Transverse colon (tissue), 4 donors: ENCODE measurements around the gene PPP1R1A.

ENCODE experiments used
- CTCF ChIP-seq, 5 experiments: fragments of 200-600 bp in 3 of 5; fragments of 450-650 bp in 2 of 5; sonication (generic) in 3 of 5; IDR thresholded peaks; 1 replicate in 2 of 5; 2 replicates in 3 of 5; pipeline ENCODE4 v1.5.1; 2016 to 2017; ENCODE audit warnings: antibody characterized with exemption in 5 of 5, inconsistent platforms in 3 of 5, mild to moderate bottlenecking in 2 of 5, moderate library complexity in 1 of 5
- EP300 ChIP-seq: sonication (generic); formaldehyde crosslinking; IDR thresholded peaks from one replicate; pipeline ENCODE4 v1.6.1; 2017; ENCODE audit warnings: antibody characterized with exemption, low read depth
- POLR2AphosphoS5 ChIP-seq, 3 donors: sonication (generic); formaldehyde crosslinking; IDR thresholded peaks; one replicate each; pipeline ENCODE4 v1.6.1; 2016; ENCODE audit warnings: antibody characterized with exemption in 3 of 3

- TF ChIP-seq CTCF (IDR thresholded peaks at IDR 0.05) = no peak
- TF ChIP-seq EP300 = no peak
- no peak for TF ChIP-seq POLR2AphosphoS5 (IDR thresholded peaks at IDR 0.05)
Measured at GRCh38 chr12:54565310-54565985, 23.0 kb downstream of the PPP1R1A start.
